ENCODE measurements around the gene PBOV1.

- TF ChIP-seq, protein P1, sequence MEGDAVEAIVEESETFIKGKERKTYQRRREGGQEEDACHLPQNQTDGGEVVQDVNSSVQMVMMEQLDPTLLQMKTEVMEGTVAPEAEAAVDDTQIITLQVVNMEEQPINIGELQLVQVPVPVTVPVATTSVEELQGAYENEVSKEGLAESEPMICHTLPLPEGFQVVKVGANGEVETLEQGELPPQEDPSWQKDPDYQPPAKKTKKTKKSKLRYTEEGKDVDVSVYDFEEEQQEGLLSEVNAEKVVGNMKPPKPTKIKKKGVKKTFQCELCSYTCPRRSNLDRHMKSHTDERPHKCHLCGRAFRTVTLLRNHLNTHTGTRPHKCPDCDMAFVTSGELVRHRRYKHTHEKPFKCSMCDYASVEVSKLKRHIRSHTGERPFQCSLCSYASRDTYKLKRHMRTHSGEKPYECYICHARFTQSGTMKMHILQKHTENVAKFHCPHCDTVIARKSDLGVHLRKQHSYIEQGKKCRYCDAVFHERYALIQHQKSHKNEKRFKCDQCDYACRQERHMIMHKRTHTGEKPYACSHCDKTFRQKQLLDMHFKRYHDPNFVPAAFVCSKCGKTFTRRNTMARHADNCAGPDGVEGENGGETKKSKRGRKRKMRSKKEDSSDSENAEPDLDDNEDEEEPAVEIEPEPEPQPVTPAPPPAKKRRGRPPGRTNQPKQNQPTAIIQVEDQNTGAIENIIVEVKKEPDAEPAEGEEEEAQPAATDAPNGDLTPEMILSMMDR (IDR thresholded peaks at IDR 0.05), result no peak
- TF ChIP-seq POLR2A (IDR thresholded peaks at IDR 0.05) (no peak), EP300 (IDR thresholded peaks at IDR 0.05) (no peak)
Observed at GRCh38 chr6:138182939-138183789, 35.1 kb downstream of the PBOV1 start.
